Stimulated activated CD8-positive, alpha-beta memory T cell treated with anti-CD3 and anti-CD28 coated beads, Interleukin-4, amount 100 ng/mL, for 1 hour (primary cell): ENCODE measurements around the gene PODXL.

Experiments used
- DNase-seq, 2 donors: peaks; one replicate each; pipeline ENCODE4 v3.0.0-alpha.2; 2020; ENCODE audit warnings: low read depth in 2 of 2, low spot score in 1 of 2

PODXL gene

GRCh38 chr7:131455001-131455400 is 101.4 kb downstream of the PODXL start:
- no peak for DNase-seq

- DNase-seq = no peak
Measured at GRCh38 chr7:131454498-131454897, 101.9 kb downstream of the PODXL start.
